Loucy (cell line): ENCODE data around the gene SYNE1.

Experiments
- H2AFZ ChIP-seq: fragments of 200-600 bp; sonication (generic); 2 replicates; pipeline ENCODE4 v1.6.0; 2016; ENCODE audit warnings: antibody characterized with exemption, mild to moderate bottlenecking, low read length, moderate library complexity
- H3F3A ChIP-seq: fragments of 200-600 bp; 2 replicates; pipeline ENCODE4 v1.6.0; 2016; ENCODE audit warnings: antibody characterized with exemption, low read depth, mild to moderate bottlenecking
- H3K27me3 ChIP-seq: fragments of 200-600 bp; sonication (generic); 2 replicates; pipeline ENCODE4 v1.6.1; 2014; ENCODE audit warnings: low read length, mild to moderate bottlenecking; ENCODE audit not compliant: insufficient read depth, poor library complexity, severe bottlenecking
- H3K36me3 ChIP-seq: fragments of 200-600 bp; sonication (generic); 2 replicates; pipeline ENCODE4 v1.6.1; 2016; ENCODE audit warnings: low read length; ENCODE audit not compliant: insufficient read depth
- H3K4me1 ChIP-seq: fragments of 200-600 bp; sonication (generic); 2 replicates; pipeline ENCODE4 v1.5.1; 2014; ENCODE audit warnings: low read length, mild to moderate bottlenecking; ENCODE audit not compliant: insufficient read depth, poor library complexity, severe bottlenecking
- H3K4me2 ChIP-seq: fragments of 200-600 bp; sonication (generic); 2 replicates; pipeline ENCODE4 v1.6.0; 2014; ENCODE audit warnings: antibody characterized with exemption, low read length, low read depth, mild to moderate bottlenecking; ENCODE audit not compliant: poor library complexity, severe bottlenecking
- H3K4me3 ChIP-seq: fragments of 200-600 bp; sonication (generic); 2 replicates; pipeline ENCODE4 v1.5.1; 2014; ENCODE audit warnings: low read length, mild to moderate bottlenecking, mixed read lengths; ENCODE audit not compliant: poor library complexity, severe bottlenecking
- H3K79me2 ChIP-seq: fragments of 200-600 bp; sonication (generic); 2 replicates; pipeline ENCODE4 v1.6.1; 2014; ENCODE audit warnings: low read length; ENCODE audit not compliant: insufficient read depth
- H3K9ac ChIP-seq: fragments of 200-600 bp; sonication (generic); 2 replicates; pipeline ENCODE4 v1.6.0; 2014; ENCODE audit warnings: mild to moderate bottlenecking, low read depth, low read length, moderate library complexity; ENCODE audit not compliant: poor library complexity, severe bottlenecking
- H3K9me2 ChIP-seq: fragments of 200-600 bp; sonication (generic); replicated peaks from 2 replicates; pipeline ENCODE4 v1.6.1; 2016; ENCODE audit warnings: low read depth, low read length, mixed read lengths
- H3K9me3 ChIP-seq: fragments of 200-600 bp; sonication (generic); 2 replicates; pipeline ENCODE4 v1.6.1; 2014; ENCODE audit warnings: mild to moderate bottlenecking, antibody characterized with exemption, low read length, low read depth; ENCODE audit not compliant: insufficient read depth
- H4K20me1 ChIP-seq: fragments of 200-600 bp; sonication (generic); 2 replicates; pipeline ENCODE4 v1.6.0; 2014; ENCODE audit warnings: antibody characterized with exemption, low read length, mild to moderate bottlenecking; ENCODE audit not compliant: insufficient read depth, poor library complexity, severe bottlenecking
- CTCF ChIP-seq: fragments of 200-600 bp; sonication (generic); conservative IDR thresholded peaks from 2 replicates; pipeline ENCODE4 v1.5.1; 2014; ENCODE audit warnings: mild to moderate bottlenecking, antibody characterized with exemption, low read length
- EZH2phosphoT487 ChIP-seq: fragments of 200-600 bp; IDR thresholded peaks from 2 replicates; pipeline ENCODE4 v1.6.1; 2018; ENCODE audit warnings: antibody characterized with exemption, mild to moderate bottlenecking, moderate library complexity, borderline replicate concordance

SYNE1 gene

DNA sequence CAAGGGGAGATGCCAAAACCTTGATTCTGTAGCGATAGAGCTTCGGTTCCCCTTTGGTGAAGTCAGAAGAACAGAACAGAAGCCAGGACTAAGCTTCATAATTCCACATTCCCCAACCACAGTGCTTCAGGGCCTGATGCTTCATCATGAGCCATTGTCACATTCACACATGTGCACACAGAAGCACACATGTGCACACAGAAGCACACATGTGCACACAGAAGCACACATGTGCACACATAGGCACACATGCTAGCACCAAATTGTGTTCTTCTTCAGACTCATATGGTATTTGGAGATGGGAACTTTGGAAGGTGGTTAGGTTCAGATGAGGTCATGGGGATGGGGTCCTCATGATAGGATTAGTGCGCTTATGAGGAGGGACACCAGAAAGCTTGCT is 183.2 kb downstream of the SYNE1 start:
- Histone ChIP-seq H3K9ac (no peak overlapping the region), H3F3A (no peaks in the 10 kb centered on the region), H3K79me2 (no peaks in the 10 kb centered on the region), H3K4me2 (no peak overlapping the region), H3K36me3 (no peaks in the 10 kb centered on the region), H4K20me1 (no peaks in the 10 kb centered on the region), H3K9me2 (no peaks in the 10 kb centered on the region), H3K27me3 (no peaks in the 10 kb centered on the region), H3K4me1 (no peaks in the 10 kb centered on the region), H3K4me3 (no peak overlapping the region), H2AFZ (no peak overlapping the region), H3K9me3 (no peaks in the 10 kb centered on the region)
- TF ChIP-seq EZH2phosphoT487 (no peak), CTCF (no peak)

- H3K36me3 ChIP-seq = no peaks in the 10 kb centered on the region
- H3F3A ChIP-seq = no peaks in the 10 kb centered on the region
- H3K4me1 ChIP-seq = no peaks in the 10 kb centered on the region
- H3K9me3 ChIP-seq = no peaks in the 10 kb centered on the region
- H3K9me2 ChIP-seq = no peaks in the 10 kb centered on the region
- no peak overlapping the region for H3K9ac ChIP-seq
- no peaks in the 10 kb centered on the region for H3K79me2 ChIP-seq
- no peaks in the 10 kb centered on the region for H3K27me3 ChIP-seq
- no peak overlapping the region for H2AFZ ChIP-seq
- H3K4me2 ChIP-seq = no peak overlapping the region
- TF ChIP-seq CTCF = no peak
- TF ChIP-seq EZH2phosphoT487 = no peak
- no peaks in the 10 kb centered on the region for H4K20me1 ChIP-seq
- no peak overlapping the region for H3K4me3 ChIP-seq
Measured at GRCh38 chr6:152453421-152453820, 183.7 kb downstream of the SYNE1 start.

- Histone ChIP-seq H3F3A (no peaks in the 10 kb centered on the region), H2AFZ (no peak overlapping the region), H3K9me3 (no peaks in the 10 kb centered on the region), H4K20me1 (no peaks in the 10 kb centered on the region), H3K9ac (no peak overlapping the region), H3K36me3 (no peaks in the 10 kb centered on the region), H3K4me2 (no peak overlapping the region), H3K9me2 (no peaks in the 10 kb centered on the region), H3K27me3 (no peaks in the 10 kb centered on the region), H3K4me3 (no peak overlapping the region), H3K4me1 (no peaks in the 10 kb centered on the region), H3K79me2 (no peaks in the 10 kb centered on the region)
- TF ChIP-seq EZH2phosphoT487 (no peak), CTCF (no peak)
Measured at GRCh38 chr6:152452639-152453038, 184.5 kb downstream of the SYNE1 start.
